HG02678 (cell line): ENCODE results near the gene ALPL.

ENCODE experiments used
- ATAC-seq: cut with Tn5 transposase; IDR thresholded peaks from one replicate; pipeline ENCODE4 v1.9.1; 2021; ENCODE audit warnings: mild to moderate bottlenecking, moderate library complexity; ENCODE audit not compliant: unreplicated experiment

The ALPL gene

GRCh38 chr1:21574466-21575151 lies 65.4 kb downstream of the ALPL start:
- ATAC-seq = no peak

- ATAC-seq = no peak
Measured at GRCh38 chr1:21575351-21575942, 66.2 kb downstream of the ALPL start.

GRCh38 chr1:21576031-21576797 lies 67.0 kb downstream of the ALPL start:
- ATAC-seq = no peak

DNA sequence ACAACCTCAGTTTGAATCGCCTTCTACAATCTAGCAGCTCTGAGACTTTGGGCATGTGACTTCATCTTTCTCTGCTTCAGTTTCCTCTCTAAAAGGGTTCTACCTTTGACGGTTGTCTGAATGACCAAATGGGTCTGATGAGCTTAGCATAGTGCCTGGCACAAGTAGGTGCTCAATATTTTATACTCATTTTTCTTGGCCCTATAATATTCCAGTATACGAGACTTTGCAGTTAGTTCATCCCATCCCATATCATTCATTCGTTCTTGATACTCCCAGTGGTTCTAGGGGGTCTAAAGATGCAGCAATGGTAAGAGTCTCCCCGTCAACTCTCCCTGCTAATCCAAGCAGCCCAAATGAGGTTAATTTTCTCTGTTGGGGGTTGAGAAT lies 67.6 kb downstream of the ALPL start:
- ATAC-seq = no peak

DNA sequence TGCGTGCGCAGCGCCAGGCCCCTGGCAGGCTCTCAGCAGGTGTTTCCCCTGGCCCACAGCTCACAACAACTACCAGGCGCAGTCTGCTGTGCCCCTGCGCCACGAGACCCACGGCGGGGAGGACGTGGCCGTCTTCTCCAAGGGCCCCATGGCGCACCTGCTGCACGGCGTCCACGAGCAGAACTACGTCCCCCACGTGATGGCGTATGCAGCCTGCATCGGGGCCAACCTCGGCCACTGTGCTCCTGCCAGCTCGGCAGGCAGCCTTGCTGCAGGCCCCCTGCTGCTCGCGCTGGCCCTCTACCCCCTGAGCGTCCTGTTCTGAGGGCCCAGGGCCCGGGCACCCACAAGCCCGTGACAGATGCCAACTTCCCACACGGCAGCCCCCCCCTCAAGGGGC lies 68.1 kb downstream of the ALPL start:
- ATAC-seq = no peak

GRCh38 chr1:21577933-21578332 lies 68.7 kb downstream of the ALPL start:
- no peak for ATAC-seq

GRCh38 chr1:21579791-21580190 lies 70.6 kb downstream of the ALPL start:
- ATAC-seq = no peak

DNA sequence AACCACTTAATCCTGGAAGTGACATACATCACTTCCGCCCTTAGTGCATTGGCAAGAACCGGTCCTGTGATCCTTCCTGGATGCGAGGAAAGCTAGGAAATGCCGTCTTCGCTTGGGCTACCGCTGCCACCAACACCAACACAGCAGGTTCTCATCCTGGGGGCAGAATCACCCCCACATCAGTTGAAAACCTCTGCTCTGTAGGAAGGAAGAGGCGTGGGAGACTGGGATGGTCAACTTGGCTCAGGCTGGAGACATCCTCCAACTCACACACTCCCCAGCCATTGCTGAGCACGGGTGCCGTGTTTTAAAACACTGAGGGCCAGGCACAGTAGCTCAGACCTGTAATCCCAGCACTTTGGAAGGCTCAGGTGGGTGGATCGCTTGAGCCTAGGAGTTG lies 74.9 kb downstream of the ALPL start:
- no peak for ATAC-seq

GRCh38 chr1:21585037-21585436 lies 75.8 kb downstream of the ALPL start:
- no peak for ATAC-seq

- ATAC-seq = no peak
Measured at GRCh38 chr1:21586222-21586621, 77.0 kb downstream of the ALPL start.

DNA sequence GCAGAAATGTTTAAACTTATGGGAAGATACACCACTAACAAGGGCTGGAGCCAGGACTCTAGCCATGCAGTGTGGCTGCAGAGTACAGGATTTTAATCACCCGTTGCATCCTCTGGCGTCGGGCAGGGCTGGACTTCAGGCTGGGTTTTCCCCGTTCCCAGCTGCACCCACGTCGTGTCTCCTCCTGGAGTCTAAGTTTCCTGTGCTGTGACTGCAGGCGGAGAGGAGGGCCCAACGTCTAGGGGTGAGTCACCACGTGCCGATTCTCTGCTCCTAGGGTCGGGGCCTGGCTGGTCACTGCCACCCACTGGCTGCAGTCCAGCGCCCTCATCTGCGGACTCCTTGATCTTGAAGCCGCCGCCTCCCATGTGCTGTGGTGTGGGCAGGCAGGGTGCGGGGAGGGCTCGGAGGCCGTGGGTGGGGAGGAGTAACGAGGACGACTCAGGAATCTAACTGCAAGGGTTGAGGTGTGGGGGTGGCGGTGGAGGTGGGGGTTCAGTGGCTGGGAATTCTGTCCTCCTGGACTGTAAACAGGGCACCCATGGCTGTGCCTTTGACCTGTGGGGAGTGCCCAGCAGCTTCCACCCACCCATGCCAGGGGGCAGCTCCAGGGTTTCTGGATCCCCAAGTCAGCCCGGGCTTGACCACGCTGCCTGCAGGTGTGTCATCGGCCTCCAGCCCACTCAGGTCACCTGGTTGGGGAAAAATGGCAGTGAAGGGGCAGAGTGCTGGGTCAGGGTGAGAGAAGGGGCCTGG lies 77.8 kb downstream of the ALPL start:
- ATAC-seq = no peak

DNA sequence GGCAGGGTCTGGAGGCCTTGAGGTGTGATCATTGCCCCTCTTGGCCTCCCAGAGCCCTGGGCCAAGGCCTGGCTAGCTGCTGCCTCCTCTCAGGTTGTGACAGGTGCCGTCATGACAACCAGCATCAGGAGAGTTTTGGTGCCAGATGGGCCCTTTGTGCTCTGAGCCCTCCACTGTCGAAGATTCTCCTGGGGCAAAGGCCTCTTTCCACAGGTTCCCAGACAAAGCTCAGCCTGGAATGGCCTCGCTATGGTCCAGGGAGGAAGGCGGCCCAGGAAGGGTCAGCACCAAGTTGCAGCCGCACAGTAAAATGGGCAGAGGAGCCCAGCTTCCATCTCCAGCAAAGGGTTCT lies 78.4 kb downstream of the ALPL start:
- no peak for ATAC-seq

DNA sequence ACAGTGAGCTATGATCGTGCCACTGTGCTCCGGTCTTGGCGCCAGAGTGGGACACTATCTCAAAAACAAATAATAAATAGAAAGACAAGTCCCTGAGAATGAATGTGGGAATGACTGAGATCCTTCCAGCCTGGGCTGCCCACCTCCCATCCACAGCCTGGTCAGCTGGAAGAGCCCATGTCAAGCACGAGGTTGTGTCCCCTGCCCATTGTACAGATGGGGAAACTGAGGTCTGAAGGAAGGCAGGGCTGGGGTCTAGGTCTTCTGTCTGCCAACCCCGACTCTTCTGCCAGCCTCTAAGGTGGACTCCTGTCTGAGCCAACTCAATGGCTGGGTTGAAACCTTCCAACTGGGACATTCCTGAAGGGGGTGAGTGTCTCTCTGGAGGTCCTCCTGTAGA lies 80.4 kb downstream of the ALPL start:
- ATAC-seq = no peak

DNA sequence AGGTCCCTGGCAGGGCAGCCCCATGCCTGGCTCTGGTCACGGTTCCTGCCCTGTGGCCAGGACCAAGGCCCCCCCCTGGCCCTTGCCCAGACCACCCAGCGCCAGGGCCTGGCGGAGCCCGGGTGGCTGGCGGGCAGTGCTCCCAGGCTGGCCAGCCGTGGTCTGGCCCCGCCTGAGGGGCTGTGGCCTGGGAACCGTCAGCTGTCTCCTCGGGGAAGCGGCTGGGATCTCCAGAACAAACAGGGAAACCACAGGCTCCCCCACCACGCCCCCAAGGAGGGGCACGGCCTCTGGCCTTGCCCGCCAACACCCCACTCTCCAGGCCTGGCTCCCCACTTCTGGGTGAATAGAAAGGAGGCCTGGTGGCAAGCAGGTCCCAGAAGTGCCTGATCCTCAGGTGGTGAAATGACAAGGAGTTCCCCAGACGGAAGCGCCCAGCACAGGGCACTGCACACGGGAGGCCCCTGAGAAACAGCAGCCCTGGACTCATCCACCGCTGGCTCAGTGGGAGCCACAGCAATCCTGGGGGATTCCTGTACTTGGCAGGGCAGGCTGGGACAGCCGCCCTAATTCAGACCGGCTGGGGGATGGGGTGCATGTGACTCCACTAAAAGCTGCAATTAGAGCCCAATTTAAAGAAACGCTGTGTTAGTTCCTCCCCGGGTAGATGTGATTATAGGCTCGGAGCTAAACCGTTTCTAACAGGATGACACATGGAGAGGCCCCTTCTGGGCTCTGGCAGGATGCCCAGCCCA lies 81.1 kb downstream of the ALPL start:
- ATAC-seq = no peak

GRCh38 chr1:21590934-21591333 lies 81.7 kb downstream of the ALPL start:
- ATAC-seq = no peak

- no peak for ATAC-seq
Measured at GRCh38 chr1:21592086-21592865, 83.1 kb downstream of the ALPL start.

DNA sequence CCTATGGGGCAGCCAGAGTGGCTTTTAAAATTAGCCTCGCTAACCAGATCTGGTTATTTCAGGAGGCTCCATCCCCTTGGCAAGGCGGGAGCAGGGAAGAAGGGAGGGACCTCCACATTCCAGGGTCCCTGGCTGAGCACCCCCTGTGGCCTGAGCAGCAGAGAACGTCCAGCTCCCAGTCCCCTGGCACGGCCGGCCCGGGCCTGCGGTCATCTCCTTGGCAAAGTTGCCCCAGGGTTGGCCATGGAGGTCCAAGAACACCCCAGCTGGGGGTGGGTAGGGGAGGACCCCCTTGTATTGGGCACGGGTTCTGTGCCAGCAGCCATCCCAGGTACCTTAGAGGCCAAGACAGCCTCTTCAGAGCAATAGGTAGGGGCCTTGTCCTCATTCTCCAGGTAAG lies 84.0 kb downstream of the ALPL start:
- ATAC-seq = no peak

- ATAC-seq = no peak
Measured at GRCh38 chr1:21594501-21594900, 85.3 kb downstream of the ALPL start.

DNA sequence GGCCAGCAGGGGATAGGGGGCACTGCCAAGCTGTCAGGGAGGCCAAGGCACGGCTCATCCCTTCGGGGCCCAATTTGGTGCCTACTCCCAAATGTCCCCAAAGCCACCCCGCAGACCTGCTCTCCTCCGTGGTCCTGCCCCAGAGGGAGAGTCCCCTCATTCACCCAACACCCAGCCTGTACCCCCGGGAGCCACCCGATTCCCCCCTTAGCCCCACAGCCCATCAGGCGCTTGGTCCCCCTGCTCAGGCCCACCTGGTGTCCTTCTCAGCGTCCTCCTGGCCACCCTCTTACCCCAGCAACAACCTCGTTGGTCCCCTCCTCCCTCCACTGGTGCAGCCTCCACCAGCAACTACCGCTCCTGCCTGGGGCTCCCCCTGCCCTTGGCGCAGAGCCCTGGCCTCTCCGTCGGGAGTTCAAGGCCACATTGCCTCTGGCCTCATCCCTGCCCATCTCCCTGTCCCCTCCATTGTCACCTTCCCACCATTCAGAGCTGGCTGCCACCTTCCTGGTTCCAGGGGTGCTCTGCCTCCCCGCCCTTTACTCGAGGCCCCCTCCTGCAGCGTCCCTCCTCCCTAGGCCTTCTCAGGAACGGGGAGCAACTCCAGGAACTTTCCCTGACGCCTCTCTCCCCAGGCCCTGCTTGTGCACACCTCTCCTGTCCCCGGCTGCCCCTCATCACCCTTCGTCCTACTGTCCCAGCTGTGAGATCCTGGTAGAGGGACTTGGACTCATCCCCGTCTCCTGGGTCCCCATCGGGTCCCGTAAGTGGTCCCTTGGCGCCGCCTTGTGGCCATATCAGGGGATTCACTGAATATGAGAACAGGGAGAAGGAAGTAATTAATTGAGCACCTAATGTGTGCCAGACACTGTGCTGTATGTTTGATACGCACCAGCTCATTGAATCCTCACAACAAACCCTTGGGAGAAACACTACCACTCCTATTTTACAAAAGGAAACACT lies 86.0 kb downstream of the ALPL start:
- ATAC-seq = no peak
